ENCODE results near the gene CFAP46. TPM values are rescaled to one million over a fixed set of nuclear protein-coding genes. Genes with fewer than 3 reads are reported as not detected.
A peak's percentile ranks its signal among the peaks of the same experiment; 100 is the strongest.

The CFAP46 gene
- total and polyA plus RNA-seq, 2 of the 8 experiments (the other 6 are each of a cell fraction or from before 2014, with no cell fraction given) = 2.6 to 4.8 TPM

- TF ChIP-seq RNF2 (IDR thresholded peaks at IDR 0.05; ENCODE audit: borderline replicate concordance, low read depth, low read length, missing control alignments, poor library complexity, severe bottlenecking) (peak; percentile 68), EZH2 (IDR thresholded peaks at IDR 0.05; ENCODE audit: low read depth, low read length, severe bottlenecking) (peak; percentile 88), CEBPB (IDR thresholded peaks at IDR 0.05; ENCODE audit: low read depth, low read length) (no peak)
Measured at GRCh38 chr10:132788180-132788830, 154.1 kb downstream of the CFAP46 start (continued).
